Right atrium auricular region (tissue), 2 donors: ENCODE data around the gene SLC7A6OS. TPM values are rescaled to one million over a fixed set of nuclear protein-coding genes. Genes with fewer than 3 reads are reported as not detected.

ENCODE experiments used
- DNase-seq: peaks from one replicate; pipeline ENCODE4 v3.0.0-alpha.2; 2019; ENCODE audit warnings: low spot score
- H3K27ac ChIP-seq, 2 donors: fragments of 200-600 bp; sonication (generic); 1 replicate in 1 of 2; 2 replicates in 1 of 2; pipeline ENCODE4 v1.5.1; 2016 to 2019
- H3K27me3 ChIP-seq, 2 donors: fragments of 200-600 bp; sonication (generic); one replicate each; pipeline versions ENCODE4 v1.5.1 to v1.6.0; 2017 to 2019
- H3K36me3 ChIP-seq: fragments of 200-600 bp; sonication (generic); one replicate; pipeline ENCODE4 v1.5.1; 2016
- H3K4me1 ChIP-seq, 2 donors: fragments of 200-600 bp; sonication (generic); one replicate each; pipeline versions ENCODE4 v1.5.1 to v1.6.0; 2017 to 2019
- H3K4me3 ChIP-seq, 2 donors: fragments of 200-600 bp; sonication (generic); 1 replicate in 1 of 2; 2 replicates in 1 of 2; pipeline ENCODE4 v1.5.1; 2017 to 2019; ENCODE audit warnings: mild to moderate bottlenecking in 1 of 2, moderate library complexity in 1 of 2
- H3K9me3 ChIP-seq, 2 donors: fragments of 200-600 bp; sonication (generic); one replicate each; pipeline ENCODE4 v1.5.1; 2019
- total RNA-seq, 2 donors: library from RNA; depleted of rRNA; stranded (reverse); fragments of >200 nt; gene quantifications; one replicate each; pipeline ENCODE4 v1.1.0, GENCODE V29; 2016
- TF ChIP-seq, protein P1 (sequence below), 2 donors: fragments of 200-600 bp; sonication (generic); IDR thresholded peaks; one replicate each; pipeline ENCODE4 v1.5.1; 2019; ENCODE audit warnings: antibody characterized with exemption in 2 of 2

The SLC7A6OS gene
- total RNA-seq, 2 donors from 2014 or later = 6.8 to 8.6 TPM

DNA sequence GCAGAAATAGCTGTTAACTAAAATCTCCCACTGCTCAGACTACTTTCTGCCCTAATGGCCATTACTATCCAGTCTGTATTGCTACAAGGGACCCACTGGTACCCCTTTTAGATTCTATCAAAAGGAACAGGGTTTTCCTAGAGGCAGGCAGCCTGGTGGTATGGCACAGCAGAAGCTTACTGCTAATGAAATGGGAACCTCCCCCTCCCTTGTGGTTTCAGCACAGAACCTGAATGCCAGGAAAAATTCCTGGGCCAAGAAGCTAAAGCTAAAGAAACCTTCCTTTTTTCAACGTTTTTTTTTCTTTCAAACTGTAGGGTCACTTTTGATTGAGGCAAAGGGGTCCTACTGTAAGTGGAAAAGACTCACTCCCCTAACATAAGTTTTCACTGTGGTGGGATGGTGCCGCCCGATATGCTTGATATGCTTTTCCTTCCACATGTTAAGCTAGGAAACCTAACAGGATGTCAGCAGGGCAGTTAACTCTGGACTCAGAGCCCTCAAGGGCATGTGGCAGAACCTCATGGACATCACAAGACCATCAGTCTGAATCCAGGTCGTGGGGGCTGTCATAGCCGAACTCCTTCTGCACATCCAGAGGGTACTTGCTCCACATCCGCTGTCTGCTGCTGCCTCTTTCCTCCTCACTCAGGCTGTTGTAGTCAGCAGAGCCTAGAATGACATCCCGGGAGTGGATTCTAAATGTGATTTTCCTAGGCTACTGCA, 9.8 kb downstream of the SLC7A6OS start:
- H3K27ac ChIP-seq = no peak overlapping the region
- no peak overlapping the region for H3K4me3 ChIP-seq
- TF ChIP-seq, protein P1, sequence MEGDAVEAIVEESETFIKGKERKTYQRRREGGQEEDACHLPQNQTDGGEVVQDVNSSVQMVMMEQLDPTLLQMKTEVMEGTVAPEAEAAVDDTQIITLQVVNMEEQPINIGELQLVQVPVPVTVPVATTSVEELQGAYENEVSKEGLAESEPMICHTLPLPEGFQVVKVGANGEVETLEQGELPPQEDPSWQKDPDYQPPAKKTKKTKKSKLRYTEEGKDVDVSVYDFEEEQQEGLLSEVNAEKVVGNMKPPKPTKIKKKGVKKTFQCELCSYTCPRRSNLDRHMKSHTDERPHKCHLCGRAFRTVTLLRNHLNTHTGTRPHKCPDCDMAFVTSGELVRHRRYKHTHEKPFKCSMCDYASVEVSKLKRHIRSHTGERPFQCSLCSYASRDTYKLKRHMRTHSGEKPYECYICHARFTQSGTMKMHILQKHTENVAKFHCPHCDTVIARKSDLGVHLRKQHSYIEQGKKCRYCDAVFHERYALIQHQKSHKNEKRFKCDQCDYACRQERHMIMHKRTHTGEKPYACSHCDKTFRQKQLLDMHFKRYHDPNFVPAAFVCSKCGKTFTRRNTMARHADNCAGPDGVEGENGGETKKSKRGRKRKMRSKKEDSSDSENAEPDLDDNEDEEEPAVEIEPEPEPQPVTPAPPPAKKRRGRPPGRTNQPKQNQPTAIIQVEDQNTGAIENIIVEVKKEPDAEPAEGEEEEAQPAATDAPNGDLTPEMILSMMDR (IDR thresholded peaks at IDR 0.05) = no peak
- peaks cover 96% of the 10 kb centered on the region for H3K36me3 ChIP-seq
- H3K4me1 ChIP-seq = peaks cover 0 to 41% of the 10 kb centered on the region in 2 donors
- no peaks in the 10 kb centered on the region for H3K27me3 ChIP-seq
- H3K9me3 ChIP-seq = no peaks in the 10 kb centered on the region
- no peak for DNase-seq

DNA sequence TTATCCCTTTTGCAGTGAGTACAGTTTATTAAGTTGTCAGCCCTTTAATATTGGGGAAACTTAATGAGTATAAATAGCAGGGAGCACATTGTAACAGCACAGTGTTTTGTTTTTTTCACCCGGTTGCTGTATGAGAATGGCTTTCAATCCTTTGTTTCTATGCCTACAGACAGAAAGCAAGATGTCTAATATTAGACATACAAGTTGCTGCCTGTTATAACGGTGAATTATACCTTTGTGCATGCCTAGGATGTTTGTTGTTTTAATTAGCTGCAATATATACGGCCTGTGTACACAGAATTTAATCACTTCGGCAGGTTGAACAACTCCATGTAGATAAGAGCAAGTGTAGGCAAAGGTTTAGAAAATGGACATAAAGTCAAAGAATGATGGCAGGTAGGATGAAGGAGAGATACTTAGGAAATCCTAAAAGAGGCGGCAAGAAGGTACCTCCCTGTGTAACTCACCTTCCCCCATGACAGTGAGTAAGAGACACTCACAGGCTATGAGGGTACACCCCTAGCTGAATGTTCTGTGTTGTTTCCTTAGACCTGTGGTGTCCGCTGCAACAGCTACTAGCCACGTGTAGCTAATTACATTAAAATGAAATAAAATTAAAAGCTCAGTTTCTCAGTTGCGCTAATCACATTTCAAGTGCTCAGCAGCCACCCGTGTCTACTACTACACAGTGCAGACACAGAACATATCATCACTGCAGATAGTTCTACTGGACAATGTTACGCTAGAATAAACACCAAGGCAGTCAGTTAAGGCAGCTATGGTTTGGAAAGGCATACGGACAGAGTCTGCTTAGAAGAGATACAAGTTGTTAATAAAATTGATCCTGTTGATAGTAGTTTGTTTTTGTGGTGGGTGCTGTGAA, 10.9 kb downstream of the SLC7A6OS start:
- Histone ChIP-seq H3K27me3 (no peaks in the 10 kb centered on the region), H3K4me3 (no peak overlapping the region), H3K4me1 (peaks cover 0 to 41% of the 10 kb centered on the region in 2 donors), H3K36me3 (peaks cover 96% of the 10 kb centered on the region), H3K9me3 (no peaks in the 10 kb centered on the region), H3K27ac (peak overlapping the region; percentile 66 to 78)
- TF ChIP-seq, protein P1 (IDR thresholded peaks at IDR 0.05) = no peak
- no peak for DNase-seq

DNA sequence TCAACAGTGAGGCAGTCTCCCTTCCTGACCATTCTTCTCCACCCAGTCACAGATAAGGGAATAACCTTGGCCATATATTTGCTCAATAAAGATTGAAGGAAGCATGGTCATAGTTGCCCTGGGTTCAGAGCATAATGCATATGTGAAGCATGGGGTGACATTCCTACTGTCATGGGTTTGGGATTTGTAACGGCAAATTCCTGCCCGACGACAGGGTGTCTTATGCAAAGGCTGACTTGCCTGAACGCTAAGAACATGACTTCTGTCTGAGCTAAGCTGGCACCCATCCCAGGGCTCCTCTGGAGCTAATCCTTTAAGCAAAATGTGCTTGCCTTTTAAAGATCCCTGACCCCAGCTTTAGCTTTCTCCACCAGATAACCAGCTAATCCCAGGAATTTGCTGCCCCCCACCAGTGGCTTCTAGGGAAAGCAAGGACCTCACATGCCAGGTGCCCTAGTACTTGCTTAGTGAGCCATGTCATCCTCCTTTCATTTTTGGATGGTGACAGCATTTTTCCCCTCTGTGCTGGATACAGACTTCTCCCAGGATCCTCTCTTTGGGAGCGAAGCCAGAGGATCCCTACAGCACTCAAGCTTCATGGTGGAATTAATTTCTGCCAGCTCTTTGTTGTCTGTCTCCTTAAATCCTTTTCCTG, 11.7 kb downstream of the SLC7A6OS start:
- DNase-seq = peak; percentile 79
- H3K27ac ChIP-seq = peak overlapping the region; percentile 66 to 78
- peaks cover 0 to 41% of the 10 kb centered on the region in 2 donors for H3K4me1 ChIP-seq

DNA sequence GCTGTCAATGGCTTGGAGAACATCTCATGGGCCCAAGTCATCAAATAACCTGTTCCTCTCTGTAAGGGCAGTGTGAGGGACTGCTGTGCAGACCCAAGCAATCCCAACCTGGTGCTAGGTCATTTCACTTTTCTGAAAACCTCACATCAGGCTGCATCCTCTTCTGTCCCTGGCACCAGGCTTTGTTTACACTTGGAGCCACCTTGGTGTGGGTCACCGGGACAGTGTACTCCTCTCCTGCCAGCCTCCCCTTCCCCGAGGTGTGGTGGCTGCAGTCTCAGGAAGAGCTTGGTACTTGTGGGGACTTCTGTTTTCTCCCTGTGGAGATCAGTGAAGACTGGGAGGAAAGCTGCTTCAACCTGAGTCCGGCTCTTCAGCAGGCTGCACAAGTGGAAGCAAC, 12.4 kb downstream of the SLC7A6OS start:
- no peak overlapping the region for H3K4me3 ChIP-seq
- H3K27ac ChIP-seq = peak overlapping the region; percentile 66 to 78
- H3K4me1 ChIP-seq = peaks cover 0 to 41% of the 10 kb centered on the region in 2 donors
- peaks cover 96% of the 10 kb centered on the region for H3K36me3 ChIP-seq
- no peaks in the 10 kb centered on the region for H3K9me3 ChIP-seq
- no peak for DNase-seq
- TF ChIP-seq, protein P1 (IDR thresholded peaks at IDR 0.05) = no peak
- H3K27me3 ChIP-seq = no peaks in the 10 kb centered on the region

More for the DNA sequence above, 11.7 kb downstream of the SLC7A6OS start:
- H3K9me3 ChIP-seq = no peaks in the 10 kb centered on the region
- TF ChIP-seq, protein P1 (IDR thresholded peaks at IDR 0.05) = no peak
- H3K36me3 ChIP-seq = peaks cover 96% of the 10 kb centered on the region
- no peak overlapping the region for H3K4me3 ChIP-seq
- H3K27me3 ChIP-seq = no peaks in the 10 kb centered on the region

DNA sequence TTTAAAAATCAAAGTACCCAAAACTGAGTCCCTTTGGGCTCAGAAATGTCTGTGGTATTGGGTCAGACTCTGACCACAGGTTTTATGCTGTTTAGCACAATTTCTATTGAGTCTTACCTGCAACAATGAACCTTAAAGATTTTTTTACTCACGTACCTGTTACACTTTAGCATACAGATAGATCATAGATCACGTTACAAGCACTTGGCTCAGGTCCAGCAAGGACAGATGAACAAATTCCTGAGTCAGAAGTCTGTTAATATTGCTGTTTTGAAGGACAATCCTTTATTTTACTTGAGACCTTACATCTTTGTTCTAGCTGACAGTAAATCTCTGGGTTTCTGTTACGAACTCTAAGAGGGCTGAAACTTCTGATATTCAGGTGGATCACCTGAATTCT, 12.8 kb downstream of the SLC7A6OS start:
- peak overlapping the region; percentile 66 to 78 for H3K27ac ChIP-seq
- H3K27me3 ChIP-seq = no peaks in the 10 kb centered on the region
- no peak overlapping the region for H3K4me3 ChIP-seq
- H3K9me3 ChIP-seq = no peaks in the 10 kb centered on the region
- peaks cover 0 to 41% of the 10 kb centered on the region in 2 donors for H3K4me1 ChIP-seq
- peaks cover 96% of the 10 kb centered on the region for H3K36me3 ChIP-seq
- DNase-seq = no peak
- TF ChIP-seq, protein P1 (IDR thresholded peaks at IDR 0.05) = no peak
